Ovary (tissue), 9 donors: ENCODE measurements around the gene SSTR5. TPM values are rescaled to one million over a fixed set of nuclear protein-coding genes. Genes with fewer than 3 reads are reported as not detected.

Experiments
- DNase-seq, 5 donors: peaks; one replicate each; pipeline ENCODE4 v3.0.0-alpha.2; 2019 to 2020
- H3K27ac ChIP-seq, 2 donors: fragments of 200-600 bp; one replicate each; pipeline versions ENCODE4 v1.5.1 to v1.8.0; 2019 to 2022
- H3K27me3 ChIP-seq: fragments of 200-600 bp; one replicate; pipeline ENCODE4 v1.8.0; 2022
- H3K36me3 ChIP-seq: fragments of 200-600 bp; sonication (generic); one replicate; pipeline ENCODE4 v1.5.1; 2019
- H3K4me1 ChIP-seq: one replicate; pipeline ENCODE4 v1.8.1; 2013; ENCODE audit warnings: mild to moderate bottlenecking, moderate library complexity; ENCODE audit not compliant: insufficient read depth
- H3K4me3 ChIP-seq: fragments of 200-600 bp; sonication (generic); one replicate; pipeline ENCODE4 v1.5.1; 2017
- H3K9me3 ChIP-seq, 2 donors: fragments of 200-600 bp in 1 of 2; sonication (generic) in 1 of 2; one replicate each; pipeline versions ENCODE4 v1.5.1 to v1.8.1; 2013 to 2019; ENCODE audit warnings: mild to moderate bottlenecking in 1 of 2, moderate library complexity in 1 of 2
- CTCF ChIP-seq, 3 donors: fragments of 450-650 bp in 2 of 3; fragments of 200-600 bp in 1 of 3; IDR thresholded peaks; one replicate each; pipeline versions ENCODE4 v1.5.1 to v1.8.0; 2016 to 2022; ENCODE audit warnings: antibody characterized with exemption in 3 of 3, mild to moderate bottlenecking in 1 of 3
- EP300 ChIP-seq: sonication (generic); formaldehyde crosslinking; IDR thresholded peaks from one replicate; pipeline ENCODE4 v1.6.1; 2017; ENCODE audit warnings: antibody characterized with exemption
- POLR2A ChIP-seq: fragments of 450-650 bp; IDR thresholded peaks from one replicate; pipeline ENCODE4 v1.6.1; 2017; ENCODE audit warnings: antibody characterized with exemption, mild to moderate bottlenecking, moderate library complexity
- WGBS, 3 donors: extraction: QIAGEN DNeasy Blood & Tissue Kit in 1 of 3; methylation state at CpG; one replicate each; pipeline versions ENCODE4 v1.1.5 to v1.1.7; 2013 to 2017; 5-methylcytosine and 5-hydroxymethylcytosine counted together
- intact Hi-C, 4 donors: fragments of 100-400 bp; cut with DNase I; formaldehyde crosslinking; loops; one replicate each; pipeline versions ENCODE4 v1.11.0 to v1.15.1; 2022 to 2023
- polyA plus RNA-seq, 2 donors: library from polyadenylated mRNA; stranded (reverse); fragments of 200-250 nt in 1 of 2; fragments of 350-450 nt in 1 of 2; fragmentation: Illumina TruSeq in 1 of 2; extraction: RNeasy Lipid Tissue Mini Kit (QIAGEN cat#74804) in 1 of 2; gene quantifications; one replicate each; pipeline ENCODE4 v1.2.3, GENCODE V29; 2013 to 2014
- total RNA-seq, 7 donors: library from RNA; depleted of rRNA in 2 of 7; stranded (reverse); fragments of >200 nt in 2 of 7; fragmentation: NEBNext Ultra II Directional in 3 of 7; extraction: Animal tissue kit (Norgen Biotek cat#: 25700) in 3 of 7; gene quantifications; one replicate each; pipeline versions ENCODE4 v1.1.0 to v1.2.4, GENCODE V29; 2016 to 2023
- donor health status: DM: no; HTN: no; CAD: no; lungs with moderate emphysema.
- donor health status: DM: no; HTN: no; CAD: no.
- donor health status: Bipolar disorder and iron deficiency.
- donor health status: DM: yes; HTN: yes; CAD: no.
- donor health status: DM: no; HTN: no; CAD: no.
- donor health status: DM: yes; HTN: yes; CAD: no.

SSTR5 gene
- total and polyA plus RNA-seq, 9 donors = not detected

GRCh38 chr16:1127971-1128715 lies 55.6 kb downstream of the SSTR5 start:
- Histone ChIP-seq H3K36me3 (no peaks in the 10 kb centered on the region), H3K4me3 (no peak overlapping the region), H3K27ac (no peak overlapping the region), H3K9me3 (no peaks in the 10 kb centered on the region), H3K27me3 (no peaks in the 10 kb centered on the region), H3K4me1 (no peaks in the 10 kb centered on the region)
- intact Hi-C loops = no loop called here
- DNase-seq = no peak
- no peak for TF ChIP-seq POLR2A
- TF ChIP-seq EP300 = no peak
- 88 to 90% (median 89%) methylated on average over 31 of the region's 31 CpGs for WGBS, 3 donors

GRCh38 chr16:1129106-1129960 lies 56.8 kb downstream of the SSTR5 start:
- Histone ChIP-seq H3K4me1 (no peaks in the 10 kb centered on the region), H3K27me3 (no peaks in the 10 kb centered on the region), H3K4me3 (no peak overlapping the region), H3K36me3 (no peaks in the 10 kb centered on the region), H3K9me3 (no peaks in the 10 kb centered on the region), H3K27ac (no peak overlapping the region)
- intact Hi-C loops = no loop called here
- no peak for DNase-seq
- 93 to 96% (median 94%) methylated on average over 44 to 48 of the region's 48 CpGs for WGBS, 3 donors
- TF ChIP-seq POLR2A (no peak), CTCF (IDR thresholded peaks at IDR 0.05) (no peak), EP300 (no peak)

- Histone ChIP-seq H3K4me3 (no peak overlapping the region), H3K9me3 (no peaks in the 10 kb centered on the region), H3K27ac (no peak overlapping the region), H3K27me3 (no peaks in the 10 kb centered on the region), H3K36me3 (no peaks in the 10 kb centered on the region), H3K4me1 (no peaks in the 10 kb centered on the region)
- 82 to 87% (median 82%) methylated on average over 8 of the region's 8 CpGs for WGBS, 3 donors
- TF ChIP-seq EP300 (no peak), CTCF (IDR thresholded peaks at IDR 0.05) (no peak), POLR2A (no peak)
- no peak for DNase-seq
- intact Hi-C loops = no loop called here
Measured at GRCh38 chr16:1130382-1130781, 57.8 kb downstream of the SSTR5 start.

Other genes with a start within 250 kb of the SSTR5 start
- gene LMF1, start 101.8 kb upstream of the SSTR5 start, total RNA-seq = 10 to 100 TPM; 18.7 to 31.9 (median 23.8) TPM
- gene LMF1, start 101.8 kb upstream of the SSTR5 start, polyA plus RNA-seq = 10 to 100 TPM in 1 of 2 donors, 1 to 10 TPM in 1; 7.8 to 17.8 TPM
- gene SOX8, start 91.0 kb upstream of the SSTR5 start, total RNA-seq = under 1 TPM; 0.08 to 0.48 (median 0.32) TPM
- gene SOX8, start 91.0 kb upstream of the SSTR5 start, polyA plus RNA-seq = under 1 TPM; 0.25 to 0.52 TPM
- under 1 TPM in 1 of 7 donors, not detected in 6; 0.80 TPM for gene C1QTNF8, start 23.5 kb downstream of the SSTR5 start, total RNA-seq
- gene C1QTNF8, start 23.5 kb downstream of the SSTR5 start, polyA plus RNA-seq = not detected
- gene CACNA1H, start 80.4 kb downstream of the SSTR5 start, total RNA-seq = 100 to 1,000 TPM in 5 of 7 donors, 10 to 100 TPM in 2; 36.5 to 217 (median 120) TPM
- gene CACNA1H, start 80.4 kb downstream of the SSTR5 start, polyA plus RNA-seq = 10 to 100 TPM in 1 of 2 donors, 1 to 10 TPM in 1; 7.3 to 80.4 TPM
- 1 to 10 TPM in 1 of 7 donors, under 1 TPM in 1, not detected in 5; 0.22 to 1.3 TPM for gene TPSG1, start 152.5 kb downstream of the SSTR5 start, total RNA-seq
- under 1 TPM in 1 of 2 donors, not detected in 1; 0.08 TPM for gene TPSG1, start 152.5 kb downstream of the SSTR5 start, polyA plus RNA-seq
- 1 to 10 TPM in 4 of 7 donors, not detected in 3; 1.4 to 7.4 (median 4.4) TPM for gene TPSB2, start 157.4 kb downstream of the SSTR5 start, total RNA-seq
- 10 to 100 TPM in 1 of 2 donors, 1 to 10 TPM in 1; 1.0 to 17.3 TPM for gene TPSB2, start 157.4 kb downstream of the SSTR5 start, polyA plus RNA-seq
- gene TPSAB1, start 168.0 kb downstream of the SSTR5 start, total RNA-seq = 10 to 100 TPM in 1 of 7 donors, 1 to 10 TPM in 3, under 1 TPM in 1, not detected in 2; 0.83 to 12.5 (median 8.3) TPM
- 10 to 100 TPM in 1 of 2 donors, 1 to 10 TPM in 1; 3.1 to 16.2 TPM for gene TPSAB1, start 168.0 kb downstream of the SSTR5 start, polyA plus RNA-seq
- under 1 TPM in 3 of 7 donors, not detected in 4; 0.23 to 0.69 (median 0.65) TPM for gene TPSD1, start 183.3 kb downstream of the SSTR5 start, total RNA-seq
- gene TPSD1, start 183.3 kb downstream of the SSTR5 start, polyA plus RNA-seq = under 1 TPM in 1 of 2 donors, not detected in 1; 0.56 TPM
- 100 to 1,000 TPM in 5 of 7 donors, 10 to 100 TPM in 2; 63.9 to 180 (median 145) TPM for gene UBE2I, start 236.9 kb downstream of the SSTR5 start, total RNA-seq
- gene UBE2I, start 236.9 kb downstream of the SSTR5 start, polyA plus RNA-seq = 100 to 1,000 TPM; 104 to 258 TPM